Activated T-helper 1 cell treated with anti-CD3 and anti-CD28 coated beads, Interleukin-2, amount 50 U/mL, for 16 hours (primary cell): ENCODE measurements around the gene MYOZ2.

Experiments used
- DNase-seq, 2 donors: peaks; one replicate each; pipeline ENCODE4 v3.0.0-alpha.2; 2020; ENCODE audit warnings: low read depth in 1 of 2, low spot score in 1 of 2

MYOZ2 gene

GRCh38 chr4:119190354-119190753 lies 54.7 kb downstream of the MYOZ2 start:
- DNase-seq, result no peak

GRCh38 chr4:119191505-119191904 lies 55.9 kb downstream of the MYOZ2 start:
- no peak for DNase-seq

GRCh38 chr4:119197772-119198212 lies 62.2 kb downstream of the MYOZ2 start:
- DNase-seq, result no peak

GRCh38 chr4:119204916-119205315 lies 69.3 kb downstream of the MYOZ2 start:
- DNase-seq, result no peak

GRCh38 chr4:119205690-119206089 lies 70.1 kb downstream of the MYOZ2 start:
- no peak for DNase-seq

DNA sequence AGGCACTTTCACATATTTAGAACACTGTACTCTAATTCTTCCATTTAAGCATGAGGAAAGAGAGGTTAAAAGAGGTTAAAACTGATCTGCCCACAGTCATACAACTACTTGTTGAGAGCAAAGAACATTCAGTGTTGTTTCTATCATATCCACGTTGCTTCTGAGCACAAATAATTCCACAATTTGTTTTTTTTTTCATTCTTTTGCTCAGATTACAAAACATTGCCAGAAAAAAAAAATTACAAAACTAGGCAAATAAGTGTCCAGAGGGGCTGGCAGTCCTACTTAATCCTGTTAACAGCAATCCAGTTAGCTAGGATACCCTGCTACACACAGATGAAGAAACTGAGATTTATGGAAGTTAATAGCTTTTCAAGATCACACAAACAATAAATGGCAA lies 70.5 kb downstream of the MYOZ2 start:
- no peak for DNase-seq

- no peak for DNase-seq
These were observed 71.4 kb downstream of the MYOZ2 start for GRCh38 chr4:119207051-119207450.

DNA sequence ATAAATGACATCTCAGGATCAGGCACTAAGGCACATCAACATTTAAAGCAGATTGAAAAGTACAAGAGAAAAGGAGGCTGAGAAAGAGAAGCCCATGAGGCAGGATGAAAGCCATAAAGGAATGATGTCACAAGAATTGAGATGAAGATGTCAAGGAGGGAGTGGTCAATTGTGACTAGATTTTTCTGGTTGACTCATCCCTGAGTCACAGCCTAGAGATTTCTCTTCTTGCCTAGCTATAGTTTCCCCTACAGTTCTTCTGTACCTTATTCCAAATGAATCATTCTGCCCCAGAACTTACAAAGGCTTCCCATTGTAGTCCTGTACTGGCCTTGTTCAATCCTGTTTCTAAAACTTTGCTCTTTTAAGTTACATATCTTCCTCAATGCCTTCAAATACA lies 73.4 kb downstream of the MYOZ2 start:
- DNase-seq, result no peak

- DNase-seq, result no peak
These were observed 74.0 kb downstream of the MYOZ2 start for GRCh38 chr4:119209586-119209985.

DNA sequence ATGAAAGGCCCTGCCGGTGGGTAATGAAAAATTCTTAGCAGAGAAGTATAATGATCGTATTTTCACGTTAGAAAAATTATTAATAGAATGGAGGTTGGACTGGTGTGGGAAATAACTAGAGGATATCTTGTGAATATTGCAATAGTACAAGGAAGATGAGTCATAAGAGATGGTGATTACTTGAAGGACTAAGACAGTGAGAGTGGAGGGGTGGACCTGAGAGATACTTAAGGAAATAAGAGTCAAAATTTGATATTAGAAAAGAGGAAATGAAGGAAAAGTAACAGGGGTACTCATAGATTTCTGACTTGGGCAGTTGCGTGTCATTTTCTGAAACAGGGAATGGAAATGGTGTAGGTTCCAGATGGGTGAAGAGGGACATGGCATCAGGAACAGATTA lies 75.1 kb downstream of the MYOZ2 start:
- DNase-seq, result no peak

DNA sequence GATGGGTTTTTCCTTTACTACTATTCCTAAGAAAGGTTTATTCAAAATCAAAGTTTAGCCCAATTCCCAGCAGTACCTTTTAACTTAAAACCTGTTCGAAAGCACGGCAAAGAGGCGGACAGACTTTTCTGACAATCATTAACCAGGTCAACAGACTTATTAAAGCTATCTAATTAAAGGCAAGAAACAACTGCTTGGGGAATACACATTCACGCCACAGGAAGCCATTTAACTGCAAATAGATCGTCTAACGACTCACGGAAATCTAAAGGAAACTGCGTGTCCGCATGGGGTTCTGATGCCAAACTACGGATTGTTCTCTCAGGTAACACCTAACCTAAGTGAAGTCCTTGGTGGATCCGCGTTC lies 76.2 kb downstream of the MYOZ2 start:
- DNase-seq, result no peak

- peak; percentile 96 for DNase-seq
These were observed 76.8 kb downstream of the MYOZ2 start, which contains the start of gene USP53 for GRCh38 chr4:119212234-119212963. USP53 (plus strand) TSS chr4:119212713; CDS start chr4:119239760, 27,047 bp downstream.

GRCh38 chr4:119212964-119213606 lies 77.5 kb downstream of the MYOZ2 start:
- DNase-seq, result peak; percentile 26 to 46

DNA sequence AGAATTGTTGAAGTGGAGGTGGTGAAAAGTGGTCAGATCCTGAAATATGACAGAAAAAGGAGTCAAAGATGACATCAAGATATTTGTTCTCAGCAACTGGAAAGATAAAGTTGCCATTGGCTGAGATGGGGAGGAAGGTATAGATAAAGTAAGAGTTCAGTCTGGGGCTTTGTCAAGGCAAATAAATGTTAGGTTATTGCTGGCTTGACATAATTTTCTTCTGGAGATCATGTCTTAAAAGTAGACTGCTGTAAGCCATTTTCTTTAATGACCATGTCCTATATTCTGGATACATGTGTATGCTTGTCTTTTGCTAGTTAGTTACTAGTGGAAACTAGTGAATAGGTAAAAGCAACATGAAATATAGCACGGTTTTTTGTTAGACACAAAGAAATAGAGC lies 82.5 kb downstream of the MYOZ2 start:
- no peak for DNase-seq

- no peak for DNase-seq
These were observed 85.8 kb downstream of the MYOZ2 start for GRCh38 chr4:119221412-119221811.

DNA sequence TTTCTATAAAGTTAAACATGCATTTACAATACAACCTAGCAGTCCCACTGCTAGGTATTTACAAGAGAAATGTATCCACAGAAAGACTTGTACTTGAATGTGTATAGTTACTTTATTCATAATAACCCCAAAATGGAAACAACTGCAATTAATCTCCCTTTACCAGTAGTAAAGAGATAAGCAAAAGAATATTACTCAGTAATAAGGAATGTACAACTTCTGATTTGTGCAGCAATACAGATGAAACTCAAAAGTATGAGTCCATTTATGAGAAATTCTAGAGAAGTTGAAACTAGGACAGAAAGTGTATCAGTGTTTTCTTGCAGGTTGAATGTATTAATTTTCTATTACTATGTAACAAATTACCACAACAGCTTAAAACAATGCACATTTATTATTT lies 92.1 kb downstream of the MYOZ2 start:
- no peak for DNase-seq

- no peak for DNase-seq
These were observed 92.8 kb downstream of the MYOZ2 start for GRCh38 chr4:119228406-119228805.

- no peak for DNase-seq
These were observed 94.5 kb downstream of the MYOZ2 start for GRCh38 chr4:119229908-119230687.

DNA sequence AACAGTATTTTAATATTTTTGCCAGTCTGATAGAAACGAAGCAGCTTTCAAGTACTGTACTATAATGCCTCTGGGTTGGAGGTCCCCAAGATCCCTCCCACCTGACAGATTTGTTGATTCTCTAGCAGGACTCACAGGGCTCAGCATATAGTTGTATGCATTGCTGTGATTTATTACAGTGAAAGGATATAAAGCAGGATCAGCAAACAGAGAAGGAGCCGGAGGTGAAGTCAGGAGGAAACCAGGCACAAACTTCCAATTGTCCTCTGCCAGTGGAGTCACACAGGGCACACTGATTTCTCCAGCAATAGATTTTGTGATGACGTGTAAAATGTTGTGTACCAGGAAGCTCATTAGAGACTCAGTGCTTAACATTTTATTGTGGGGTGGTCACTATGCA lies 95.9 kb downstream of the MYOZ2 start:
- DNase-seq, result no peak

GRCh38 chr4:119232286-119232685 lies 96.7 kb downstream of the MYOZ2 start:
- DNase-seq, result no peak

GRCh38 chr4:119233191-119233590 lies 97.6 kb downstream of the MYOZ2 start:
- DNase-seq, result no peak

DNA sequence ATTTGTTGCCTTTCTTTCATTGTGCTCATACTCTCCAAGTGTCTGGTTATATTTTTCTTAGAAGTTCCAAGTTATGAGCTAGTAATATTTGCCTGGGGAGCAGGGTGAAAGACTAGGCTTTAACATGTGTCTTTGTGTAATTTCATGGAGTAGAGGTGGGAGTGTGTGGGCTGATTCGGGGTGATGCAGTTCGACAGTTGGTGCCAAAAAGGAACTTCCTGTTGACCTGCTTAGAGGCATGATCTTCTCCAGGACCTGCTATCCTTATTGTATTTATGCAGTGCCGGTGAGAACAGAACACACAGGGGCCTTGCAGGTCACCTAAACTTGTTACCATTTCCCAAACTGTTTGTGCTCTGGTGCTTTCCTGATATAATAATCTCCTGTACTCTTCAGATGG lies 98.1 kb downstream of the MYOZ2 start:
- DNase-seq, result no peak
